ENCODE data around the gene KRT8.

- TF ChIP-seq CTCF (IDR thresholded peaks at IDR 0.05 in 2 of 3, conservative IDR thresholded peaks at IDR 0.05 in 1 of 3; ENCODE audit: control insufficient read depth in 2 of 3, extremely low read depth in 1 of 3, insufficient read depth in 1 of 3, low read depth in 3 of 3, low read length in 3 of 3) (no peak), REST (IDR thresholded peaks at IDR 0.05; ENCODE audit: low read depth, low read length) (no peak), ATF2 (IDR thresholded peaks at IDR 0.05; ENCODE audit: low read length) (no peak), TARDBP (IDR thresholded peaks at IDR 0.05; ENCODE audit: borderline replicate concordance) (no peak), EP300 (IDR thresholded peaks at IDR 0.05; ENCODE audit: borderline replicate concordance in 1 of 2, control insufficient read depth in 1 of 2, low read depth in 2 of 2, low read length in 2 of 2) (no peak), CBX5 (IDR thresholded peaks at IDR 0.05; ENCODE audit: low read depth) (no peak), NFIC (IDR thresholded peaks at IDR 0.05; ENCODE audit: low read depth, low read length) (no peak), POLR2A (IDR thresholded peaks at IDR 0.05; ENCODE audit: low read depth, low read length) (no peak), STAT3 (IDR thresholded peaks at IDR 0.05; ENCODE audit: low read depth, low read length) (no peak), SREBF2 (IDR thresholded peaks at IDR 0.05; ENCODE audit: low read length) (no peak), POU2F2 (IDR thresholded peaks at IDR 0.05; ENCODE audit: borderline replicate concordance, low read depth, low read length) (no peak), FOS (IDR thresholded peaks at IDR 0.05; ENCODE audit: borderline replicate concordance, extremely low read depth, insufficient read length) (no peak)
These were observed 20.2 kb upstream of the KRT8 start for GRCh38 chr12:52924764-52925716.

Data from GM12878 (cell line).